Left ventricle myocardium superior (tissue), 1 donor: ENCODE data around the gene PYGM. TPM values are rescaled to one million over a fixed set of nuclear protein-coding genes. Genes with fewer than 3 reads are reported as not detected.

Experiments used
- ATAC-seq: fragments of 200-7000 bp; cut with Tn5 transposase; one replicate; pipeline ENCODE4 v1.9.1; 2020; ENCODE audit warnings: mild to moderate bottlenecking, moderate library complexity
- DNase-seq: peaks from one replicate; pipeline ENCODE4 v3.0.0-alpha.2; 2020
- intact Hi-C: fragments of 100-400 bp; cut with micrococcal nuclease; formaldehyde crosslinking; loops from one replicate; pipeline ENCODE4 v1.11.0; 2022
- total RNA-seq: library from RNA; stranded (reverse); fragmentation: NEBNext Ultra II Directional; extraction: Animal tissue kit (Norgen Biotek cat#: 25700); gene quantifications from one replicate; pipeline ENCODE4 v1.2.1, GENCODE V29; 2021
- donor health status: DM: no; HTN: yes; CAD: no; lungs with severe emphysema.

The PYGM gene
- total RNA-seq, 1 donor from 2014 or later, result 175 TPM

DNA sequence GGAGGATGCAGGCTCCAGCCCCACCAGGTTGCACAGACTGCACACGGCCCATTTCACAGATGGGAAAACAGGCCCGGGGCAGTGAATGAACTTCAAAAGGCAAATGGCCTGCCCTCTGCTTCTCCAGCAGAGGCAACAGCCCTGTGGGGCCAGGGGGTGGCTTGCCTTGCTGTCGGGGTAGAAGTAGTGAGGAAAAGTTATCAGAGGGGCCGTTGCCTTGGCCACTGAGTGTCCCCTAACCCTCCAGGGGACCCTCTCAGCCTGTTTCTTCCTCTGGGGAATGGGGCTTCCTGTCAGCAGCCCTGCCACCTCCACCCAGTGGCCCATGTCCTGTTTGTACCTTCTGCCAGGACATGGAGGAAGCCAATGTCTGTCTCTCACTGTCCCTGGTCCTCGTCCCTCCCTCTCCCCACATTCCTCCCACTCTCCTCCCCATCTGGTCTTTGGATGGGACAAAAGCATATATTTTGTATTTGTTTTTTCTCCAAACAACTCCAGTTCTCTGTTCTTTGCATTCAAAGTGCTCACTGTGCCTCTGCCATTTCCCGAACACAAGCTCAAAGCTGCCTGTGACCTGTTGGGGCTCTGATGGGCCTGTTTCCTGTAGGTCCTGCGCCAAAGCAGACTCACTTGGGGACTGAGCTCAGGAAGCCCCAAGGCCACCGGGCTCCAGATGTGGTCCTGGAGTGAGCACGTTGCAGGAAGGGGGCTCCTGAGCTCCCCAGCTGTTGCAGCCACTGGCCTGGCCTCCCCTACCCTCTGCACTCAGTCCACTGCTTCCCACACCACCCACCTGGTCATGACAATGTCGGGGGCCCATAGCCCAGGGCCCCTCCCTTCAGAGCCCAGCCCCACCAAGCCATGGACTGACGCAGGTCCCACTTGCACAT is 33.7 kb upstream of the PYGM start:
- ATAC-seq (no peak), DNase-seq (peak; percentile 33)
- intact Hi-C loops, result no loop called here

DNA sequence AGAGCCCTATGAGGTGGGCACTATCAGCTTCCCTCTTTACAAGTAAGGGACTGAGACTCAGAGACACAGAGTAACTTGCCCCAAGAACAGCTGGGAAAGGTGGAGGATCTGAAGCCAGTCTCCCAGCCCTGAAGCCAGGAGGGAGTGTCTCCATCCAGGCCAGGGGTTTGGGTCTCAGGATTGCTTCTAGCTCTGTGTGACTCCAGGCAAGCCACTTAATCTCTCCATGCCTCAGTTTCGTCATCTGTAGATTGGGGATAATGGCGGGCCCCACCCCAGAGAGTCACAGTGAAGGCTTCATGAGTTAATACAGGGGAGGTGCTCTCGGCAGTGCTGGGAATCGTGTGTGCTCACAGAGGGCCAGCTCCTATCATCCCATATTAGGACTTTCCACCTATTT is 32.7 kb upstream of the PYGM start:
- ATAC-seq (no peak), DNase-seq (no peak)
- intact Hi-C loops, result no loop called here

DNA sequence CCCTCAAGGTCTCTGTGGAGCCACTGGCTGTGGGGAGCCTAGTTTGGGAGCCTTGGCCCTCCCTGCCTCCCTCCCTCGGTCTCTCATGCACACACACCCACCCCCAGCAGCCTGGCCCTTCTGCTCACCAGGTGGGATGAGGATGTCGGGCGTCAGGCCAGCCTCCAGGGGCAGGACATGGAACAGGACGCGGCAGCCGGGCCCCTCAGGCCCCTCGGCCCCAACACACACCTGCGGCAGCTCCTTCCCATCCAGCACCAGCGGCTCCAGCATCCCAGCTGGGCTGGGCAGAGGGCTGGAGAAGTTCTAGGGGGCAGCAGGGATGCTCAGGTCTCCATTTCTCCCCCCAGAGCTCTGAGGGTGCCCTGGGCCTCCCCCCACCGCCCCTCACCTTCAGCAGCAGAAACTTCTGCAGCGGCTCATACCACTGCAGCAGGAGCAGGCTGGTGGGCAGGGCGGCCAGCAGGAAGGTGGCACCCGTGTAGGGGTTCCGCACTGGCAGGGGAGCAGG is 32.1 kb upstream of the PYGM start:
- ATAC-seq, result no peak
- DNase-seq, result no peak
- intact Hi-C loops, result no loop called here

DNA sequence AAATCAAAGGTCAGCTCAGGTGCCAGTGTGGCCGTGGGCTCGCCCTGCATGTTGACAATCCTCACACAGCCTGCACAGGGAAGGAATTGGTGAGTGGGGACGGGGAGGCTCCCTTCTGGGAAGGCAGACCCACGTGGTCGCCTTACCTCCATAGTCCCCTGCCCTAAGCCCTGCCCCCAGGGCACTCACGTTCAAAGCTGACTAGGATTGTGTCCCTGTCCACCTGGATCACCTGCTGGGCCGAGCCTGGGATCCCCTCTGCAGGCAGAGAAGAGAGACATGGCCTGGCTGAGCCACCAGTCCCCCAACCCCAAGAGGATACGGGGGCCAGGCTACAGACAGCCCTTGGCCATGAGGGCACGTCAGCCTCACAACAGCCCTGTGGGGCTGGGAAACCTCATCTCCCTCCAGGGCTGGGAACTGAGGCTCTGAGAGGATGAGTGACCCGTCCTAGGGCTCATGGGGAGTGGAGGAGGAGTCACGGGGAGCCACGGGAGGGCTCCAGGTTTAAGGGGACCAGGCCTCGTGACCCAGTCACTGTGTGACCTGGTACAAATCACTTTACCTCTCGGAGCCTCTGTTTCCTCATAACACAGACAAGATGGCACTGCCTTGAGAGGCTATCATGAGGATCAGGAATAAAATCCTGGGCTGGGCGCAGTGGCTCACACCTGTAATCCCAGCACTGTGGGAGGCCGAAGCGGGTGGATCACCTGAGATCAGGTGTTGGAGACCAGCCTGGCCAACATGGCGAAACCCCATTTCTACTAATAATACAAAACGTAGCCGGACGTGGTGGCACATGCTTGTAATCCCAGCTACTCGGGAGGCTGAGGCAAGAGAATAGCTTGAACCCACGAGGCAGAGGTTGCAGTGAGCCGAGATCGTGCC is 30.7 kb upstream of the PYGM start:
- no peak for DNase-seq

DNA sequence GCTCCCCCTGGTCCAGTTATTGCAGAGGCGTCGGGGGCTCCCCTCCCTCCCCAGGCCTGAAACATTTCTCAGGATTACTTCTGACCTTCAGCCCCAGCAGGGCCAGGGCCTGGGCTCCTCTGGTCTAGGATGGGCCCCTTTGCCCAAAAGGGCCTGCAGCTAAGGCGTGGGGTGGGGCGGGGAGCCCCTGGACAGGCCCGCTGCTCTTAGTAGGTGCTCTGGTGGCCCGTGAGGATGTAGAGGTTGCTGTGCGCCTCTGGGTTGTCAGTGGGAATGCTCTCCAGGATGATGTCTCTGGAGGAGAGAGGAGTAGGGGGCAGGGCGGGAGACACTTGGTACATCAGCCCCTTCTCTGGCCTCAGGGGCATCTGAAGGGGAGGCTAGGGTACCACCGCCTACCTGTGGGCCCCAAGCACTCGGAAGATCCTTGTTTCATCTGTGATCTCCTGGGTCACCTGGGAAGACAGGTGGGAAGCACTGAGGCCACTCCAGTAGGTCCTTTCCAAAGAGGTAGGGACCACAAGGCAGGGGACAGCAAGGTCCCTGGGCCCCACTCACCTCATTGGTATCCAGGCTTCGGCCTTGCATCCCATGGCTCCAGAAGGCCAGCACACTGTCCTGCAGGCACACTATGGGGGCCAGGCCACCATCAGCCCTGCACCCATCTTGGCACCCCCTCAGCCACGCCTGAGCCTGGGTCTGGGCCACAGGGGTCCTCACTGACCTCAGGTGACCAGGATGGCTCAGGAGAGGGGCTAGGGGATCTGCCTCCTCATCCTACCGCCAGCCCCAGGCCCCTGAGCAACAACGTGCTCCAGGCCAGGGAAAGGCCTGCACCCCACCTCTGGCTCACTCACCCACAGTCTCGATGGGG is 29.8 kb upstream of the PYGM start:
- no peak for DNase-seq
- intact Hi-C loops, result no loop called here
- ATAC-seq, result no peak

More for the DNA sequence above, 30.7 kb upstream of the PYGM start:
- ATAC-seq, result no peak
- intact Hi-C loops, result no loop called here

DNA sequence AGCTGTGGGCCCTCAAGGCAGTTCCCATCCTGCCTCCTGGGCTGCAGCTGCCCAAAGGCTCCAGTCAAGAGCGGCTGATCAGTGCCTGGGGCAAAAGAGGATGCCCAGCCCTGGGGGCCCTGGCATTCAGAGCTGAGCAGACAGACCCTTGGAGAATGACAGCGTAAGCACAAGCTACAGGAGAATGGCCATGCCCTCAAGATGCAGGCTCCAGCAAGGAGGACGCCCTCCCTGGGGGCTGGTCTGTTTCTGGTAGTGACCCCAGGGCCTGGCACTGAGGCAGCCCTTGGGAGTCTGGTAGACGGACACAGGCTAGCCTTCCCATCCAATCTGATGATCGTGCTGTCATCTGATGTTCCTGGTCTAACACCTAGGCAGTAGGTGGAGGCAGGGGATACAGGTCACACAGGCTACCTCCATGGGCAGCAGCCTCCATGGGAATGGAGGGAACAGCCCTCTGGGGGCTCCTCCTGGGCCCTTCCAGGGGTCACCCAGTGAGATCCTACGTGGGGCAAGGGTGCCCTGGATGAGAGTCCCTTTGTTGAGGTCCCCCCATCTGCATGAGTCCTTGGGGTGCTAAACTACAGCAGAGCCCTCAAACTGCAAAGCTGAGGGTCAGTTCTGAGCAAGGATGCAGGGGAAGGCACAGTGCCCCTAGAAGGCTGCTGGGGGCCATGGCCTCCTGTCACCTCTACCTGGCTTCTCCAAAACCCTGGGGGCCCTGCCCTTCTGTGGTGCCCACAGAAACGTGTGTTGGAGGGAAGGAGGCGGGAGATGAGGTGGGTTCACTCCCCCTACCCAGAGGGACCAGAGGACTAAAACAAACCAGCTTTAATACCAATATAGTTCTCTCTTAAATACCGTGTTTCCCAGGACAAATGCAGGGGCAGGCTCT is 28.8 kb upstream of the PYGM start:
- no peak for ATAC-seq
- intact Hi-C loops, result no loop called here
- no peak for DNase-seq

DNA sequence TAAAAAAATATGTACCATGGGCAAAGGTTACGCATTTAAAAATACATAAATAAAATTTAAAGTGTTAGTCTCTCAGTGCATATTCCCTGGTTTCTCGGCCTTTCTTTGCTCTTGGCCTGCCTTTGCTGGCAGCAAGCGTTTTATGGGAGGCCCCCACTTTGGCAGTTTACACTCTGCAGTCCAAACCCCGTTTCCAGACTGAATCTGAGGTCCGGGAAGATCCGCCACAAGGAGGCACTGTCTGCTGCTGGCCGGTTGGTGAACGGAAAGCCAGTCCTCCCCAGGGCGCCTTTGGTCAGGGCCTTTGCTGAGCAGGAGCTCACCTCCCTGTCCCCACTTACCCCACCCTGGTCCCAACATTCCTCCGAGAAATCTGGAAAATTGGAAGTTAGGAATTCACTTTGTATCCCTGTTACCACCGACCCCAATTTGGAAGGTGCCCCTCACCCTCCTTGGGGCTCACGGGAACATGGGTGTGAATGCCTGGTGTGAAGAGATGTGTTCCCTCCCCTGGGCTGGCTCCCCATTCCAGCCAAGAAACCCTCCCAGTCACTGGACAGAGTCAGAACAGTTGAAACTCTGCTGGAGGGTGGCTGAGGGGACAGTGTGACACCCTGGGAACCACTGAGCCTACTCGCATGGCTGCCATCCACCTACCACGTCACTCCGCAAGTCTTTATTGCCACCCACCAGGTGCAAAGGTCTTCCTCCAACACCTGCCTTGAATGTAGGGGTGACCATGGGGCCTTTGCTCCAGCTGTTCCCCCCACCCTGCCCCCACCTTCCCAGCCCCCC is 27.9 kb upstream of the PYGM start:
- DNase-seq (peak; percentile 76), ATAC-seq (peak; percentile 61)
- intact Hi-C loops, result no loop called here

DNA sequence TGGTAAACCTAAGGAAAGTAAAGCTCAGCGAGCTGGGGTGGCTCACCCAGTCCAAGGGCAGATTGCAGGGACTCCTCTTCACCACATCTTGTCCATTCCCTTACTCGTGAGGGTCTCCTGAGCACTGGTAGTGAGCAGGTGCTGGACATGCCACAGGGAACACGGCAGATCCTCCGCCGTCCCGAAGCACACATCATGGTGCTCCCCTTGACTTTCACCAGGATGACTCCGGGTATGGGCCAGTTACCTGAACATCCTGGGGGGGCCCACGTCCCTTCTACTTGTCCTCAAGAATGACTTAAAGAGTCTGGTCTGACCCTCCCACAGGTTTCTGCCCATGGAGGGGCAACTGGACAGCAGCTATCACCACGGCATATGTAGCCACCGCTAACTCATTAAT is 26.5 kb upstream of the PYGM start:
- intact Hi-C loops, result no loop called here
- ATAC-seq, result no peak
- no peak for DNase-seq

DNA sequence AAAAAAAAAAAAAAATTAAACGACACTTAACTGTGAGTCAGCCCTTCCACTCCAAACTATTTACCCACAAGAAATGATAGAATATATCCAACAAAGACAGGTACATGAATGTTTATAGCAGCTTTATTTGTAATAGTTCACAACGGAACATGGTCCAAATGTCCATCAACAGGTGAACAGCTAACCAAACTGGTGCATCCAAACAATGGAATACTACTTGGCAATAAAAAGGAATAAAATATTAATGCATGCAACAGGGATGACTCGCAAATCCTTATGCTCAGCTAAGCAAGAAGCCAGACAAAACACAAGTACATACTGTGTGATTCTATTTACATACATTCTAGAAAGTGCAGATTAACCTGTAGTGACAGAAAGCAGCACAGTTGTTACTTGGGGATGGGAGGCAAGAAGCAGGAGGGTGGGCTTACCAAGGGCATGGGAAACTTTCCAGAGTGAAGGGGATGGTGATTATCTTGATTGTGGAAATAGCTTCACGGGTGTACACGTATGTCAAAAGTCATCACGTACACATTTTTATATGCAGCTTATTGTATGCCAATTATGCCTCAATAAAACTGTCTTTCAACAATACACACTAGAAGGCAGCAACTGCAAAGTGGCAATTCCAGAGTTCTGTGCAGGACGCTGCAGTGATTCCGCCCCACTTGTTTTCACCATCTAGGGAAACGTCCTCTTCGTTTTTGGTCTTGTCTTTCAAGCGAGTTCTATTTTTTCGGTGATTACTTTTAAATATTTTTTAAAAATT is 25.2 kb upstream of the PYGM start:
- DNase-seq, result no peak
- intact Hi-C loops, result no loop called here
- ATAC-seq, result no peak

DNA sequence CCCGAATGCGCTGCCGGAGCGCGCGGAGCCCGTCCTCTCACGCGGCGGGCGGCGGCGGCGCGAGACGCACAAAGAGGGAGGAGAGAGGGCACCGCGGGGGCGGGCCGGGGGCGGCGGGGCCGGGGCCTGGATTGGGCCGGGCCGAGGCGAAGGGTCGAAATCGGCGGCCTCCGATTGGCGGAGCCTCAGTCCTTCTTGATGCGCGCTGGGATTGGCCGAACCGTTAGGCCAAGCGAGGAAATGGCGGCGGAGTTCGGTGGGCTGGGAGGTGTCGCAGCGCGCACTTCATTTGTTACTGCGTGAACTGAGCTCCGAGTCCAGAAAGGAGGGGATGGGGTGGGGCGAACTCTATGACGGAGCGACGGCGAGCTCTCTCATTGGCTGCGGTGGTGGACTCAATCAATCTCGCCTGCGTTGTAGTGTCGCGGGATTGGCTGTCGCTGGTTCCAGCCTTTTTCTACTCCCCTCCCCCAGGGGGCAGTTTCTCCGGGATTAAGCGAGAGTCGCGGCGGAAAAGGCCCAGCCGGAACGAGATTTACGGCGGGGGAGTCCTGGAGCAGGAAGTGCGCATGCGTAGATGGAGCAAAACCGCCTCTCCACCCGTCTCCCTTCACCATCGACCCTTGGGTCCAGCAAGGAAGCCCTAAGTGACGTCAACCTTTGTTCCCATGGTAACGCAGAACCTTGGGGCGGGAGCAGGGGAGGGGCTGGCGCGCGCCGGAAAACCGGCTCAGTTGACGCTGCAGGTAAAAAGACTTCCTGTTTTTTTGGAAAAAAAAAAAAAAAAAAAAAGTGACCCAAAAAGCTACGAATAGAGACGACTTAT is 18.9 kb upstream of the PYGM start, which contains the start of gene SF1:
TSS of gene SF1 (minus strand) at position 70 of the 826 bp plus-strand sequence. CDS start 150 bp downstream, outside the sequence.
- DNase-seq, result peak; percentile 98
- peak; percentile 94 for ATAC-seq
- intact Hi-C loops, result no loop called here

DNA sequence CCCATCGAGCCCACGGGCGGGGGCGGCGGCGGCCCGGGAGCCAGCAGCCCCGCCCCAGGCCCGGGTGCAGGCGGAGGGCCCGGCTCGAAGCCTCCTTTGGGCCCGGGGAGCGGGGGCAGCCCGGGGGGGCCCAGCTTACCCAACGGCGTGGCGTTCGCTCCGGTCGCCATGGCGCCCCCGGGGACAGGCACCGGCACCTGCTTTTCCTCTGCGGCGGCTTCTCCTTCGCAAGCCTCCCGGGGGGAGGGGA is 18.4 kb upstream of the PYGM start:
- DNase-seq (no peak), ATAC-seq (peak; percentile 3)
- intact Hi-C loops, result no loop called here

DNA sequence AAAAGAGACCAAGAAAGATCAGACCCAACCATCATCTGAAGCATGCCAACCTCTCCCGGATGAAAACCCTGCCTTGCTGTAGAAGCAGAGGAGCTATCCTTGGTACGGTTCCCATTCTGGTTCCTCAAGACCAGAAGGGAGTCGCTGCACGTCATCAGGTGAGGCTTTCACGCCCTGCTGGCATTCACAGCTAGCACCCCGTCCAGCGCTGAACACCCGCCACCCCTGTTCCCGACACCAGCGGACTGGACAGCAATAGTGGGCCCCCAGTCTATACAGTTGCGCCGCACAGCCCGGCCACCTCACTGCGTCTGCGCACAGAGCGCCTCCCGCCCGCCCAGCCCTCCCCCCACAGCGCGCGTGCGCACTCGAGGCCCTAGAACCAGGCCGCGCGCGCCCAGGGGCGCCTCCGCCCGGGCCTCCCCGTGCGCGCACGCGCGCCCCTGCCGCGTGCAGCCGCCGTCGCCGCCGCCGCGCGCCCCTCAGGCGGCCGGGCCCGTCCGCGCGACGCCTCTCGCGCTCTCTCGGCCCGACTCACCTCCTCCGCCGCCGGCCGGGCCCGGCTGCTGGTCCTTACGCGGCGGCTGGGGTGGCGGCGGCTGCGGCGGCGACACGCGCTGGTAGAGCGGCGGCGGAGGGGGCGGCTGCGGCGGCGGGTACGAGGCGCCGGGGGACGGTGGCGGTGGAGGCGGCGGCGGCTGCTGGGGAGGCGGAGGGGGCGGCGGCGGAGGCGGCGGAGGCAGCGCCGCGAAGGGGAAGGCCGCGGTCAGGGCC is 17.9 kb upstream of the PYGM start:
- DNase-seq (peak; percentile 93), ATAC-seq (peak; percentile 20)
- intact Hi-C loops, result no loop called here

DNA sequence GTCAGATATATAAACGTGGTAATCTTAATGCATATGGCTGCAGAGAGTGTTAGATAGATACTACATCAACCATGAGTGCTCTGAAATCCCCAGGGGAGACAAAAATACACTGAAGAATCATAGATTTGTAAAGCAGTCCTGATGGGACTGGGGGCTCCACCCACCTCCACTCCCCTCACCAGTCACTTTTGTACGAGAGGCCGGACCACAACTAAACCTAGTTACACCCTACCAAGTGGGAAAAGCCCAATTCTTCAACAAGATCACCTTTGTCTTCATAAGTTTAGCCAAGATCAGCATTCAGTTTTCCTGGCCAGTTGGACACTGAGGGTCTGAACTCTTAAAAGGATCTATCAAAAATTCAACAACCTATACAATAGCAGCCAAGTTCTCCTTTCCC is 17.1 kb upstream of the PYGM start:
- DNase-seq (no peak), ATAC-seq (no peak)
- intact Hi-C loops, result no loop called here

DNA sequence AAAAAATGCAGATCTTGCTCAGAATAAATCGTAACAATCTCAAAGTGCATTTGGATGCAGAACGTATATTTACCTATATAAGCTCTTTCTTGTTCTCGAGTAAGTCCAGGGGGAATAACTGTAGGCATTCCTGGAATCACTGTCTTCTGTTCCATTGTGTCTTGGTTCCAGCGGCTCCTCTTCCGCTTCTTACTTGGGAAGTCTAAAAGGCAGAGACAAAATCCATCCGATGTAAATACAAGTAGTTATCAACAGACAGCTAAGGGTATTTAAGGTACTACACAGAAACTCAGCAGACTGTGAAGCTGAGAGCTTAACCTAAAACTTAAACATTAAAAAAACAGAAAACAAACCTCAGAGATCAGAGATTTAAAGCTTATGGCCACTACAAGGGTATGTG is 16.7 kb upstream of the PYGM start:
- ATAC-seq, result no peak
- intact Hi-C loops, result no loop called here
- no peak for DNase-seq

DNA sequence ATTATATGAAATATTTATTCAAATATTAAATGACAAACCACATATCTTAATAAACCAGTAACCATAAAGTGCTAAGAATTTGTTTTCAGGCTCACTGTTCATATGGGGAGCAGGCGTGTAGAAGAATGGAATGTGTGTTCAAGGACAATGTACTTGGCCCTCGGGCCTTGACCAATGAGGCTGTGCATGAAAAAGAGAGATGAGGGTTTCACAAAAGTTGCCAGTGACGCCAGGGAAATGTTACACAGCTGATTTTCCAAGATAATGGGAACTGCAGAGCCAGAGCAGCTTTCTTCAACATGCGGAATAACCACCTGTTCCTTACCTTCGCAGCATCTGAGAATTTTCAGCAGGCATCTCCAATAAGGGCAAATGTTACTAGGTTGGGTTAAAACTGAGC is 14.4 kb upstream of the PYGM start:
- DNase-seq (no peak), ATAC-seq (no peak)
- intact Hi-C loops, result no loop called here
